K562 (cell line): ENCODE results near the gene ZNF146. TPM values are rescaled to one million over a fixed set of nuclear protein-coding genes. Genes with fewer than 3 reads are reported as not detected.

Experiments
- C11orf30 ChIP-seq: fragments of 450-650 bp; IDR thresholded peaks from 2 replicates; pipeline ENCODE4 v1.6.1; 2016; ENCODE audit warnings: low read depth, mild to moderate bottlenecking
- CHD4 ChIP-seq: fragments of 200-600 bp; sonication (generic); IDR thresholded peaks from 3 replicates; pipeline ENCODE4 v1.6.1; 2012; ENCODE audit warnings: low read depth, mild to moderate bottlenecking, mixed read lengths, low read length, inconsistent platforms; ENCODE audit not compliant: insufficient read depth, insufficient replicate concordance, poor library complexity, severe bottlenecking
- E4F1 ChIP-seq: fragments of 250-450 bp; sonication (Bioruptor Pico); IDR thresholded peaks from 2 replicates; pipeline ENCODE4 v1.5.0; 2021; ENCODE audit warnings: mild to moderate bottlenecking, borderline replicate concordance
- ESRRA ChIP-seq: fragments of 450-650 bp; IDR thresholded peaks from 2 replicates; pipeline ENCODE4 v1.6.1; 2014; ENCODE audit warnings: low read depth, mild to moderate bottlenecking, moderate library complexity, borderline replicate concordance
- ETS1 ChIP-seq: conservative IDR thresholded peaks from 2 replicates; pipeline ENCODE4 v1.6.1; 2011; ENCODE audit warnings: low read depth, mild to moderate bottlenecking, low read length; ENCODE audit not compliant: control insufficient read depth
- FOXK2 ChIP-seq, 2 experiments: fragments of 450-650 bp; IDR thresholded peaks in 1 of 2; conservative IDR thresholded peaks in 1 of 2; 2 replicates each; pipeline ENCODE4 v1.6.1; 2016; ENCODE audit warnings: low read depth in 2 of 2, mild to moderate bottlenecking in 1 of 2
- HDAC1 ChIP-seq, 2 experiments: fragments of 450-650 bp; IDR thresholded peaks; 2 replicates each; pipeline ENCODE4 v1.6.1; 2016 to 2017; ENCODE audit warnings: inconsistent platforms in 1 of 2, mild to moderate bottlenecking in 1 of 2, moderate library complexity in 1 of 2
- KAT7 ChIP-seq: sonication (generic); formaldehyde crosslinking; IDR thresholded peaks from 2 replicates; pipeline ENCODE4 v1.8.0; 2022; ENCODE audit warnings: missing genetic modification reagents, mild to moderate bottlenecking, borderline replicate concordance
- MCM5 ChIP-seq: fragments of 450-650 bp; IDR thresholded peaks from 2 replicates; pipeline ENCODE4 v1.6.1; 2016; ENCODE audit warnings: low read depth
- POLR2AphosphoS2 ChIP-seq: IDR thresholded peaks from 2 replicates; pipeline ENCODE4 v1.6.1; 2012; ENCODE audit warnings: low read length, improper control_type of control experiment
- STAT6 ChIP-seq: sonication (generic); formaldehyde crosslinking; IDR thresholded peaks from 2 replicates; pipeline ENCODE4 v1.8.1; 2023; ENCODE audit warnings: mild to moderate bottlenecking, missing genetic modification reagents
- TCFL5 ChIP-seq: fragments of 250-450 bp; sonication (Bioruptor Pico); conservative IDR thresholded peaks from 2 replicates; pipeline ENCODE4 v1.6.1; 2021; ENCODE audit warnings: mild to moderate bottlenecking, moderate library complexity, matching md5 sums
- THRAP3 ChIP-seq: fragments of 450-650 bp; IDR thresholded peaks from 2 replicates; pipeline ENCODE4 v1.6.1; 2016; ENCODE audit warnings: mild to moderate bottlenecking, inconsistent platforms, borderline replicate concordance
- XRCC5 ChIP-seq: fragments of 200-400 bp; formaldehyde crosslinking; IDR thresholded peaks from 2 replicates; pipeline ENCODE4 v1.6.1; 2017; ENCODE audit warnings: low read depth, mild to moderate bottlenecking, low read length
- ZFX ChIP-seq: sonication (generic); formaldehyde crosslinking; IDR thresholded peaks from 2 replicates; pipeline ENCODE4 v1.8.0; 2022; ENCODE audit warnings: mild to moderate bottlenecking, missing genetic modification reagents, moderate library complexity
- ZNF561 ChIP-seq: fragments of 450-650 bp; formaldehyde crosslinking; conservative IDR thresholded peaks from 2 replicates; pipeline ENCODE4 v1.4.0; 2020; ENCODE audit warnings: mild to moderate bottlenecking, moderate library complexity
- ZNF696 ChIP-seq: fragments of 250-450 bp; sonication (Bioruptor Pico); conservative IDR thresholded peaks from 2 replicates; pipeline ENCODE4 v1.4.0; 2020; ENCODE audit warnings: mild to moderate bottlenecking, moderate library complexity
- polyA plus RNA-seq, 8 experiments: library from polyadenylated mRNA; depleted of rRNA in 4 of 8; stranded (reverse) in 5 of 8; unstranded in 3 of 8; fragments of >200 nt; fragmentation: Nextera tagmentation in 2 of 8; fragmentation: Illumina TruSeq in 1 of 8; extraction: Ambion mirVana in 2 of 8; extraction: Trizol in 1 of 8; gene quantifications; 2 replicates each; pipeline versions ENCODE4 v1.2.1 to v1.2.3, GENCODE V29; 2011 to 2014; ENCODE audit warnings: inconsistent platforms in 1 of 8, missing spikeins in 1 of 8
- total RNA-seq, 7 experiments: library from RNA; depleted of rRNA in 6 of 7; stranded (reverse); fragments of >200 nt in 6 of 7; fragmentation: Illumina TruSeq in 2 of 7; extraction: Trizol in 2 of 7; gene quantifications; 2 replicates each; pipeline versions ENCODE4 v1.2.1 to v1.2.3, GENCODE V29; 2011 to 2021; ENCODE audit warnings: low replicate concordance in 1 of 7

Gene ZNF146
- total and polyA plus RNA-seq, 9 of the 15 experiments (the other 6 are each of a cell fraction or from before 2014, with no cell fraction given), result 36.2 to 195 (median 116) TPM

- peak; percentile 69; the same call in 1 of the 2 replicates for TF ChIP-seq POLR2AphosphoS2
- TF ChIP-seq TCFL5, result no peak
- TF ChIP-seq E4F1 (CRISPR knock-in tag), result no peak
- TF ChIP-seq HDAC1 (IDR thresholded peaks at IDR 0.05), result peak in 1 of 2 experiments; percentile 98; a peak in 2 of 4 replicates
- no peak; the same call in 1 of the 2 replicates for TF ChIP-seq C11orf30
- peak; percentile 87 for TF ChIP-seq ETS1
- TF ChIP-seq STAT6 (CRISPR knock-in tag), result no peak
- TF ChIP-seq ZNF561, result no peak
- peak; percentile 99 for TF ChIP-seq ZFX
- no peak for TF ChIP-seq CHD4
- TF ChIP-seq MCM5, result no peak
- 0 out of 2 replicates have a peak, but pooled peaks have one; percentile 22 for TF ChIP-seq XRCC5
- peak; percentile 70 to 78; a peak in 3 of 4 replicates for TF ChIP-seq FOXK2 (conservative IDR thresholded peaks at IDR 0.05 in 1 of 2, IDR thresholded peaks at IDR 0.05 in 1 of 2; ENCODE audit: low read depth in 2 of 2)
- TF ChIP-seq THRAP3, result no peak
- TF ChIP-seq ESRRA, result peak; percentile 69
- TF ChIP-seq ZNF696, result no peak
- TF ChIP-seq KAT7 (CRISPR knock-in tag), result peak; percentile 85; the same call in 1 of the 2 replicates
Observed at GRCh38 chr19:36214386-36215275, at the start of gene ZNF146, which contains the start of gene ZNF565 (continued).
